ENCODE data around the gene DNAH17.

Gene DNAH17

DNA sequence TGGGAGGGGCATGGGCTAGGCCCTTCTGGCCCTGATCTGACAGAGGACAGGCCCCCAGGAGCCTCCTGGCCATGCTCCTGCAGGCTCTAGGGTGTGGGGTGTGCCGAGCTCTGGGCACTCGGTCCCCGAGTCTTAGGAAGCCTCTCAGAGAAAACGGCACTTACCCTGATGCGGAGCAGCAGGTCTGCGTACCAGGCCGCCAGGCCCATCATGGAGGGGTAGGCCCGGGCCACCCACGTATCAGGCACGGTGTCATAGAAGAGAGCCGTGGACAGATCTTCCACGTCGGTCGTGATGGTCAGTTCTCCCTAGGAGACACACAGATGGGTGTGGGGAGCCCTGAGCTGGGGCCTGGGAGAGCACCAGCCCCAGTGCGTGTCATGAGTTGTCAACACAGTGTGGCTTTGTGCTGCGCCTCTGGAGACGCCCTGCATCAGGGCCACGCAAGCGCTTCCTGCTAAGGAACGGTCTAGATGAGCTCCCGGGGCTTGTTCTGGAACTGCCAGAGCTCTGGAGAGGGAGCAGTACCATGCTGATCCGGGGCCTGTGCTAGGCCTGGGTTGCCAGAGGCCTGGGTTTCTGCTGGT is 150.8 kb downstream of the DNAH17 start:
- DNase-seq = no peak

DNA sequence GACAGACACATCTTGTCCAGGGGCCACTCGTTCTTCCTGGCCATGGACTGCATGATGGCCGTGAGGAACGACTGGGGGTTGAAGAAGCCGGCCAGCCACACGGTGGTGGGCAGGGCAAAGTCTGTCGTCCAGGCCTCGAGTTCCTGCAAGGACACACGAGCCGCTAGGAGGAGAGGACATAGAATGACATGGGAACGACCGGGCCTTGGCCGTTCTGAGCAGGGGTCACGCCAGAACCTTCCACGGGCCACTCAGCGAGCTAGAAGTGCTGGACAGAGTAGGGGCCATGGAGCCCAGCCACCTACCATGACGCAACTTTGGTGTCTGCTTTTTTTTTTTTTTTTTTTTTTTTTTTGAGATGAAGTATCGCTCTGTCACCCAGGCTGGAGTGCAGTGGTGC is 151.8 kb downstream of the DNAH17 start:
- no peak for DNase-seq

DNA sequence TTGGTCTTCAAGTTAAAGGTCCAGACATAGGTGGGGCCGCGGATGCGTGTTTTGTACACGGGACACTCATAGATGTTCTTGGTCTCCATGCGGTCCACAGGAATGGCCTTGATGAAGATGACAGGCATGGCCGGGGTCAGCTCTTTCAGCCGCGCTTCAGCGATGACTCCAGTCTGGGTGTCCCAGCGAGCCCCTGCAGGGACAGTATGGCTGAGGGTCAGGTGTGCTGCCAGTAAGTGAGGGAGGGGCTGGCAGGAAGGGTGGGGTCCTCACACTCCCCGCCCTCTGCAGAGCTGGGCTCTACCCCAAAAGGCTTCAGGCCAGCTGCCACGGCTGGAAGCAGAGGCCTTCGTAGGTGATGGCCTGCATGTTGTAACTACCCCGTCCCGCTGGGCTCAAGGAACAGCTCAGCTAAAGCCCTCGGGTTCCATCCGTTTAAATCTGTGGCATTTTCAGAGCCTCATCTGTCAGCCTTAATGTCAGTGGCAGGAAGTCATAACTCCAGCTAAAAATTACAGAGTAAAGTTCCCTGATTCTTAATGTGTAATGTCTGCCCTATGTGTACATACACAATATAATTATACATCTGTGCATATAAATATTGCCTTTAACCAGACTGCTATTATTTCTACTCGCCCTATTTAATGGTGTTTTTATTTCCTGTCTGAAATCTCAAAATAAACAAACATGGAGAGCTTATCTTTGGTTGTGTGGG is 153.1 kb downstream of the DNAH17 start:
- DNase-seq = no peak

DNA sequence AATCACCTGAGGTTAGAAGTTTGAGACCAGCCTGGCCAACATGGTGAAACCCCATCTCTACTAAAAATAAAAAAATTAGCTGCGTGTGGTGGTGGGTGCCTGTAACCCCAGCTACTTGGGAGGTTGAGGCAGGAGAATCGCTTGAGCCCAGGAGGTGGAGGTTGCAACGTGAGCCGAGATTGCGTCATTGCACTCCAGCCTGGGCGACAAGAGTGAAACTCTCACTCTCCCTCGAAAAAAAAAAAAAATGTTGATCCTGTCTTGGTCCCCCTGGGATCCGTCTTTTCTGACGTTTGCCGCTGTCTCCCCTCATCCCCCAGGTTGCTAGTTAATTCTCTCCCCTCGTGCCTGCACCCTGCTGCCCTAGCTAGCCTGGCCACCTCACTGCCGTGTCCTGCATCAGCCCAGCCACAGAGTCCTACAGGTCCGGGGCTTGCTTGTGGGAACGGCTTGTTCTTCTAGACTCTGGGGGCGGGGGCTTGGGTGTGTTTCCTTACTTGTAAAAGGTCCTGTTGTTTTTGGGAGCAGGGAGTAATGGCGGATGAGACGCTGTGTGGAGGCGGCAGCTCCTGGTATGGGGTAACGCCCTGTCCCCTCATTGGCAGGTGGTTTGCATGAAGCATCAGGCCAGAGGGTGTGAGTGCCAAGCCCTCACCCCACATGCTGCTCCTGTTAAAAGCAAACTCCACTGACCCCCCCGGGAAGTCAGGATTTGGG is 154.2 kb downstream of the DNAH17 start:
- DNase-seq = no peak

DNA sequence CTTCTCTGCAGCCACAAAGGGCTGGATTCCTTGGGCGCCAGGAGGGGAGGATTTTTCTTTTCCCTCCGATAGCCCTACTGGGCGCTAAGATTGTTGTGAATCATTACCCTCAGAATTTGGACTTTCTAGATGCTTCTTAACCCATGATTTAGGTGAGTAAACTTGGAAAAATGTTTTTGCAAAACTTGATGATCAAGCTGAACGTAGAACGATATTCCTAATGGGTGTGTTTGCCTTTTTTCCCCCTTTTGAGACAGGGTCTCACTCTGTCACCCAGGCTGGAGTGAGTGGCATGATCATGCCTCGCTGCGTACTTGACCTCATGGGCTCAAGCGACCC is 155.0 kb downstream of the DNAH17 start:
- DNase-seq = no peak

DNA sequence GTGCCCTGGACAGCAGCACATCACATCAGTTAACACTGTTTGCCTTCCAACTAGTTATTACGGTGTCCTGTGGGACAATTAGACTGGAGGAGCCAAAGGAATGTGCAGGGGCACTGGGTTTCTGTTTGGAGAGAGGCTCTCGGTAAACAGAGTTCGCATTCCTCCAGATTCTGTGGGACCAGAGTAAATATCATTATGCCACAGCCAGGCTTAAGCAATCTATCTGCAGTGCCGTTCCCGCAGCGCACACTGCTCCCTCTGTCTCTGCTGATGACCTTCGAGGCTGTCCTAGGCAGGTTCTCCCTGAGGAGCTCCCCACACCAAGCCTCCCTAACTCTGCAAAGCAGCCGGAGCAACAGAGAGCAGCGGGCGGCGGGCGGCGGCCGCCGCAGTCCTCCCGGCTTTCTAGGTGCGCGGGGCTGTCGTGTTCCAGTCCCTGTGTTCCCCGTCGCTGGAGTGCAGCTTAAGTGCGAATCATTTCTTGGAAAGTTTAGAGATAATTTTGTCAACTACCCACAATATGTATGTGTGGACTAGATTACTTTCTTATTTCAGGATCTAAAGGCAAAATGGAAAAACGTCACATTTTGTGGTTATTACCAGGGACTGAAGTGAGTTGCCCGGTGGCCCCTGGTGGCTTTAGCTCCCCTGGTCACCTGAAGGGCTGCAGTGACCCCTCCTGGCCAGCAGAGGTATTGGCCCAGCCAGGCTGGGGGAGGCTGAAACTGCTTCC is 155.5 kb downstream of the DNAH17 start:
- peak; percentile 83 for DNase-seq

DNA sequence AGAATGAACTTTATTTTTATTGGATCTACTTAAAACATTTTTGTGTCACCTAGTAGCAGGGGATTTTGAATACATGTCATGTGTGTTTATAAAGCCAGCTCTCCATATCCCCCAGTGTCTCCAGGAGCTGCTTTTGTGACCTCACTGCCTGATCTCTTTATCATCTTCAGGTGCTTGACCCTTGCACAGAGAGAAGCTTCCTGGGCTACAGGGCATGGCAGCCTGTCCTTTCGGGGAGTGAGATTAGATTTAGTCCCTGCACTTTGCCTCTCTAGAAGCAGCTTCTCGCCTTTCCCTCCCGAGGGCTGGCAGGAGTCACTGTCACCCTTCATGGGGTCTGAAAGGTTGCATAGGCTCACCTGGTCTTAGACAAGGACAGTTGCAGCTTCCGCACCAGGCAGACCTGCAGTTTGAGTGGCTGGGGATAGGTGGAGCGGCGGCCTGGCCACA is 156.1 kb downstream of the DNAH17 start:
- no peak for DNase-seq

DNA sequence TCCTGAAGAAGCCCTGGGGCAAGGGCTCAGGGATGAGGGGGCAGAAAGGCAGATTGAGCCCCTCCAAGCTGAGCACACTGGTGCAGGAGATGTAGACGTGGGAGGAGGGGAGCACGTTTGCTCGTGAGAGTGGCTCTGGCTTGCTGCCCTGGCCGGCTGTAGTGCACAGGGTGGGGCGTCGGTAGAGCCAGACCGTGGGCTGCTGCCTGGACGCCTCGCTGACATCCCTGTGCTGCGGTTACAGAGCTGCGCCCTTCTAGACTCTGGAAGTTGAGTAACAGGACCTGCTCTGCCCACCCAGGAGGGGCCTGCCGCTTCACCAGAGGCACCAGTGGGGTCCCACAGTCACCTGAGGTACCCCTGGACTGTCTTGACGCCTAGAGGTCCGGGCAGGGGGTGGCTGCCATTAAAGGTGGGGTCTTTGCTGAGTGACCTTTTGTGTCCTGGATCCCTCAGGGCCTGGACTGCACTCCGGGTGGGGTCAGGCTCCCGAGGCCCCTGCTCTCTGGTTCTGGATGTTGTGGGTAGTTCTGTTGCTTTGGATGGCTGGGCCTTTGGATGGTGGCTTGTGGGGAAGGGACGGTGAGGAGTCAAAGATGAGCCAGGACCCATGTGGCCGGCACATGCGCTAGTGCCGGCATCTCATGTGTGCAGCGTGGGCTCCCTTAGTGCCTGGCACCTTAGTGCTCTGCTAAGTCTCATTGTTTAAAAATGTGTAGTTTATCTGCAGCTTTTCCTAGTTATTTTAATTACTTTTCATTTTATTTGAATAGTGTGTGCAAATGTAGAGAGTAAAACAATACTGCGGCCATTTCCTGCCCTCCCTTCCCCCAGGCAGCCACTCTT is 157.0 kb downstream of the DNAH17 start:
- no peak for DNase-seq

DNA sequence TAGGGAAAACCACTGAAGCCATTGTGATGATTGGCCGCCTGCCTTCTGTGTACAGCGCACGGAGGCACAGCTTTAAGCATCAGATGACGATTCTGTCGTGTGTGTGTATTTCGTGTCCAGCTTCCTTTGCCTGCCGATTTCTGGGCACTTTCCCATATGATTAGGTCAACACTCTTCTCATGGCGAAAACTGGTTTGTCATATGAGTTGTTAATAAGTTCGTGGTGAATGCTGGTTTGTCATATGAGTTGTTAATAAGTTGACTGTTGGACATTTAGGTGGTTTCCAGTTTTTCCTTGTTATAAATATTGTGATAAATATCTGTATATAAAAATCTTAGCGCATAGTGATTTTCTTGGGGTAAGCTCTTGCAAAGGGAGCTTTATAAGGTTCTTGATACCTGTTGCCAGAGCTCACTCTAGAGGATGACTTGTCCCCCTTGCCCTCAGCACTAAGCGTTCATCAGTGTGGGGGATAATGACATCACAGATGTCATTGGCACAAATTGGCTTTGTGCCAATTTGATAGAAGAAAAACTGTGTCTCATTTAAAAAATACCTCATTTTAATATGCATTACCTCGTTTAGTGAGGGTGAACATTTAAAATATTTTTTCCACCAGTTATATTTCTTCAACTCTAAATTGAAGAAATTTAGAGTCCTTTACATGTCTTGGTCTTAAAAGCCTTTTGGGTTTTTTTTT is 158.7 kb downstream of the DNAH17 start:
- peak; percentile 77 for DNase-seq

DNA sequence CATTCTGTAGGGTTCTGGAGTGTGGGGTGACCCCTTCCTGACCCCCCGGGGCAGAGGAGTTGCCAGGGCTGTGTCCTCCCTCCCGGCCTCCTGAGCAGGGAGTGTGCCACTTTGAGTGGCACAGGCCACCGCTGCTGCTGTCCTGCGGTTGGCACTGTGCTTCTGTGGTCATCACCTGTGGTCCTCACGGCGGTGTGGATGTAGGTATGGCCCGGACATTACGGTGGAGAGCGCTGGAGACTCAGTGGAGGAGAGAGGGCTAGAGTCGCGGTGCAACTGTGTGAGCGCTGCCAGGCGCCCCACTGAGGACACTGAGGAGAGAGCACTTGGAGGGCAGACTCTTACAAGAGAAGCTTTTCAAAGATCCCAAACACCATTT is 159.7 kb downstream of the DNAH17 start:
- no peak for DNase-seq

DNA sequence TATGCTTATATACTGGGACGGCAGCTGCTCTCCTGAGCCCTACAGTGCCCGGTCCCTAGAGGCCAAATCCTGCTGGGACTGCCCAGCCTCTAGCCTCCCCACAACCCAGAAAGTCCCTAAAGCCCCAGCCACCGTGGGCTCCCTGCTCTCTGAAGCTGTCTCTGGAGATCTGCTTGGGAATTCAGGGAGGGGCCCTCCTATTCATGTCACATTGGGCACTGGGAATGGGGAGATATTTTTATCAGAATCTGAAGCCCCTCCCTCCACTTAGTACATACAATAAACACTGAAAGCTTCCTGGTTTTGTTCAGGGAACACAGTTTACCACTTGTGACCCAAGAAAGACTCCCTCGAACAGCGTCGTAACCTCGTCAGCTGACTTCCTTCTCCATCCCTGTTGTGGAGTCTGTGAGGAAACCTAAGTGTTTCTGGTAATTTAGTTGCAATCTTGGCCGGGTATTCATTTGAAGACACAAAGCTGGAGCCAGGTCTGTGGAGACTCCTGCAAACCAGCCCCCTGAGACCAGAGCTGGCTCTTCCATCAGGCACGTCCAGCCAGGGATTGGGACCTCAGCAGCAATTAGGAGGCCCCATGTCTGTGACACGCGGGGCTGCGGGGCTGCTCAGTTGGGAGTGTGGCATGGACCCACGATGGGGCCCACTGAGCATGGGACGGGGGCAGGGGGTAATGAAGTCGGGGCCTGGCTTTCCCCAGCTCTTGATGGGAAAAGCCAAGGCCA is 160.2 kb downstream of the DNAH17 start:
- peak; percentile 92 for DNase-seq

DNA sequence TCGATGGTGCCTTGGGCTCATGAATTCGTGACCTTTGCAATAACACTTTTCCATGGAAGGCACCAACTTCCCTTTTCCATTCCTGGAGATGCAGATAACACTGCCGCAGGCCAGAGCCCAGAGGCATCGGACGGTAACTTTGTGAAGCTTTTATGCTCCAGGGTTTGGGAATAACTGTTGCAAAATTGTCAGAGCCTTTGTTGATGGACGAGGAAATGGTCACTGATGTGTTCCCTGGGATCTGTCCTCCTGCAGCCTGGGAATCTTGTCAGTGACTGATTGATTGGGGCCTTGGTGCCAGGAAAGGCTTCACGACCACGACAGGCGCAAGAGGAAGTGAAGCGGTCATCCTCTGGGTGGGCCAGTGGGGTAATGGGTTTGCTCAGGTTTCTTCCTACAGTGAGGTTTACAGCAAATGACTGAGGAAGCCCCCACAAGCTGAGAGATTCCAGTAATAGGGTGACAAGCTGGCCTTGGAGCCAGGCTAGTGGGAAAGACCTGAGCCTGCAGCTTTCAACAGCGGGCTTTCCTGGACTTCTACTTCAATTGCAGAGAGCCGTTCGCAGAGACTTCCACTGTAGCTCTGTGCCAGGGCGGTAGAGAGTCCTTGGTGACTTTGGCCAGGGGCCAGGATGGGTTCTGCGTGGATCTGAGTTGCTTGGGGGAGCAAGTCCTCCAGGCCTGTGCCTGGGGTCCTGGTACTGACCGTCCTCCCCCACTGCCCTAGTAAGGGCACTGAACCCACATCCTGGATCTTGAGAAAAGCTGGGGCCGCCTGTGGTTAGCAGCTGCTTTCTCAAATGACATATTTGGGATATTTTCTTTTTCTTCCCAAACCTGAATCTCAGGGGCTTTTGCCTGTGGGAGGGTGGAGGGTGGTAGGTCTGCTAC is 161.1 kb downstream of the DNAH17 start:
- peak; percentile 74 for DNase-seq

DNA sequence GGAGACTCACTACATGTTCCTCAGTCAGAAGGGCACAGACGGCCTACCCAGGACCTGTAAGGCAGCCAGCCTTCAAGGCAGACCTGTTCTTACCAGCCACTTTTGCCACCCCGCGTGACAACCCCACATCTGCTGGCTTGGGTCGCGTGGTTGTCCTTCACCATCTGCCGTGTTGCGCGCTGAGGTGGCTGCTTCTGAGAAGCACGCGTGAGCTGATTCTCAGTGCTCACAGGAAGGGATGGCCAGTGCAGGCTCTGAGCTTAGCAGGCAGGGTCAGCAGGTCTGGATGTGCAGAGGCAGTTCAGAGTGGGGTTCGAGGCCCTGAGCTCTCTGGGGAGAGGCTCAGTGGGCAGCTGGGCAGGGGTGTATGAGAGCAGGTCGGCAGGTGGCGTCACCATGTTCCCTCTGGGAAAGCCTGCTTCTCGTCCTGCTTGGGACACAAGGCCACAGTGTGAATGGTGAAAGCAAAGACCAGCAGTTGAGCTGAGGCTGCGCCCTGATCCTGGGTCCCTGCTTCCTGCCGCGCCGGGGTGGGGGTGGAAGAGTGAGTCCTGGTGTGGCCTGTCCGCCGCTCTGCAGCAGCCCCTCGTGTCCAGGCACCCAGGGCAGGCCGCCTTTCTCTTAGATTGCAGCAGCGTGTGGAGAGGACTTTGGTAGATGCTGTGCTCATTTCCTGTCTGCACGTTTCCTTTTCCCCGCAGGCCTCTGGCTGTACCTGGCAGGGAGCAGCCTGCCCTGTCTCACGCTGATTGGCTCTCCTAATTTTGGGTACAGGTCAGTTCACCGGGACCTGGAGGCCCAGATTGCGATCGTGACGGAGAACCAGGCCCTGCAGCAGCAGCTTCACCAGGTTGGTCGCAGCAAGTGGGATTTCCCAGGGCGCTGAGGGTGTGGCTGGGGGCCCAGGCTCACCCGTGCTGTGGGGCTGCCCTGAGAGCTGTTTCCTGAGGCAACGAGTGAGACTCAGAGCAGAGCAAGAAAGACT is 162.7 kb downstream of the DNAH17 start:
- no peak for DNase-seq

DNA sequence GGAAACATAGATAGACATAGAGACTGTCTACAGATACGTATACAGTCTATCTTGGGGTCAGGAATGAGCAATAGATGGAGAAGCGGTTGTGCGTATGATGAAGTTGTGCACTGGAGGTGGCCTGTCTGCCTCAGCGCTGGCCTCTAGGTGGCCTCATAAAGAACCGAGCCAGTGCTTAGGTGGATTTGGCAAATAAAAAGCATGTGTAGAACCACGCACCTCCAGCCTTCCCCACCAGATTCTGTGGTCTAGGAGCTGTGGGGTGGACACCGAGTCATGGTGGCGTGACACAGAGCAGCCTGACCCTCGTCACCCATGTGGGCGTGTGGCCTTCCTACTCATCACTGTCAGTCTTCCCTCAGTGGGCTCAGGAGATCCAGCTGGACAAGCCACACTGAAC is 164.8 kb downstream of the DNAH17 start:
- peak; percentile 93 for DNase-seq

DNA sequence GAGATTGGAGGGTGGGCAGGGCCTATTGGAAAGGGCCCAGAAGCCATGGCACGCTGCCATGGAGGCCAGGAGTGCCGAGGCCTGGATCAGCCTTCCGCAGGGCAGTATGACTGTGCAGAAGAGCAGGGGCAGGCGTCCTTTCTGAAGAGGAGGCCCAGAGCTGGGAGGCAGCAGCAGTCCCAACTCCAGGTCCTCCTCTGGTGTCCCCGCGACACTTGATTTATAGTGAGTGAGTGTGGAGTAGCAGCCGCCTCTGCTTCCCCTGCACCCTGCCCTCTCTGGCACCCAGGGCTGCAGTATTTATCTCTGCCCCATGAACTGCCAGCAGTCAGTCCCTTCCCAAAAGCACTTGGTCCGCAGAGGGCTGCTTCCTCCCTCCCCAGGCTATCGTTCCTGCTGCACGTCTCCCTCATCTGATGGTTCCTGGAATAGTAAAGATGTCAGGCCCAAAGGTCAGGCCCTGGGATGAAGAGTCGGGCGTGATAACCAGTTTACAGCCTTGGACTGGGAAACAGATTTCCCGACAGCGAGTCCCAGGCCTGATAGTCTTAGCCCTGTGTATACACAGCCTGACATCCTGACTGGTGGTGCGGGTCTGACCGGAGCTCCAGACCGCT is 165.8 kb downstream of the DNAH17 start:
- no peak for DNase-seq

DNA sequence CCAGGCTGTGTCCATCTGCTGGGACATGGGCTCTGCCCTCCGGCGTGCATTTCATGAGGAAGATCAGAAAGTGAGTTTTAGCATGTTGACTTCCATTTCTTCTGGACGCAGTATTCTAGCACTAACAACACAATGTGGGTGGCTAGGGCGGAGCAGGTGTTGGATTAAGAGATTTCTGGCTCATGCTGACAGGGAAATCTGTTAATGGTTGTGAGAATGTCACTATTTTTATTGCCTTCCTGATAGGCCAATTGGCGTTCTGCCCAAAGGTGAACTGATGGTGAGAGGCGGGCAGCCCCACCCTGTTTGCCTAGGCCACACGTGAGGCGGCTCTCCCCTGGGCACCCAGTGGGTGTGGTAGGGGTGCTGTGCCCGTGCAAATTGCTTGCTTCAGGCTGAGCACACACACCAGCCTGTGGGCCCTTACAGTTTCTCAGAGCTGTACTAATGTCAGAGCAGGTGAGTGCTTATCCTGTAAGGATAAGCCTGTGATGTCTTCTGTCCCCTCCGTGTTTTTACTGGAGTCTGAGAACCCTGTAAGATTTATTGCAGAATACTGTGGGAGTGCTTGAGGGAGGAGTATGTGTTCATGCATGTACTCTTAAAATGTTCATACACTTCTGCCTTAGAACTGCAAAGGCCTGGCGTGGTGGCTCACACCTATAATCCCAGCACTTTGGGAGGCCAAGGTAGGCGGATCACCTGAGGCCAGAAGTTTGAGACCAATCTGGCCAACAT is 167.8 kb downstream of the DNAH17 start:
- DNase-seq = no peak

DNA sequence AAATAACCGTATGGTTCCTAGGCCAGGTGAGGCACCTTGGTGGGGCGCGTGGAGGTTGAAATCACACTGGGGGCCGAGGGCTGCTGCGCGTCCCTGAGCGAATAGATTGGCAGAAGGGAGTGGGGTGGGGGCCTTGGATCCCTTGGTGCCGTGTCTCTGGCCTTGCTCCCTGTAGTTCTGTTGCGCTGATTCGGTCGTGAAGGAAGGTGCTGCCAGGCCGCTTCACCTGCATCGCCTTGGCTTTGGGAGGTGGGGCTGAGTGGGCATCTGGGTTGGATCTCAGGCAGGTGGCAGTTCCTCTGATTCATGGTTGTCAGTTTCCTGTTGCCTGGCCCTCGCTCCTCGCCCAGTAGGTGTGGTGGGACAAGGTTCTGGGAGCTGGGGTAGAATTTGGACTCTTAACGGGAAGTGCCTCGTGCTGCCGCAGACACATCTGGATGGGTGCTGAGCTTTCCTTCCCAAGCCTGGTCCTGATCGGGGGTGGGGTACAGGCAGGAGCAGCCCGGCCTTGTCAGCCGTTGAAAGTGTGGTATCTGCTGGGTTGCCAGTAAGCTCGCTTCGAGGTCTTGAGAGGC is 168.6 kb downstream of the DNAH17 start:
- DNase-seq = no peak
